Progenitor cell of endocrine pancreas (in vitro differentiated cells): ENCODE measurements around the gene CCNQ. TPM values are rescaled to one million over a fixed set of nuclear protein-coding genes. Genes with fewer than 3 reads are reported as not detected.

Experiments
- DNase-seq: peaks from one replicate; pipeline ENCODE4 v3.0.0; 2021; ENCODE audit warnings: low spot score; ENCODE audit not compliant: unreplicated experiment
- H3K27ac Mint-ChIP-seq: 2 replicates; pipeline ENCODE4 v1.8.0; 2021; ENCODE audit warnings: mild to moderate bottlenecking, moderate library complexity, mixed read lengths
- H3K27me3 Mint-ChIP-seq: 2 replicates; pipeline ENCODE4 v1.8.0; 2021; ENCODE audit warnings: mixed read lengths
- H3K36me3 Mint-ChIP-seq: 2 replicates; pipeline ENCODE4 v1.8.0; 2022; ENCODE audit warnings: mixed read lengths; ENCODE audit not compliant: insufficient read depth
- H3K4me1 Mint-ChIP-seq: 2 replicates; pipeline ENCODE4 v1.8.0; 2021; ENCODE audit warnings: low read depth, mixed read lengths
- H3K4me3 Mint-ChIP-seq: 2 replicates; pipeline ENCODE4 v1.8.0; 2021; ENCODE audit warnings: low read depth, mild to moderate bottlenecking, moderate library complexity, mixed read lengths
- H3K9me3 Mint-ChIP-seq: 2 replicates; pipeline ENCODE4 v1.8.0; 2021; ENCODE audit warnings: low read depth, mixed read lengths
- CTCF ChIP-seq: fragments of 200-600 bp; sonication (generic); IDR thresholded peaks from one replicate; pipeline ENCODE4 v1.5.0; 2021; ENCODE audit warnings: antibody characterized with exemption, mild to moderate bottlenecking; ENCODE audit not compliant: unreplicated experiment
- total RNA-seq: library from RNA; stranded (reverse); gene quantifications from 2 replicates; pipeline ENCODE4 v1.2.1, GENCODE V29; 2021

Gene CCNQ
- total RNA-seq, 1 donor from 2014 or later = 19.2 TPM

GRCh38 chrX:153624196-153625091 is 25.5 kb upstream of the CCNQ start:
- no peak overlapping the region for H3K27ac Mint-ChIP-seq
- H3K4me3 Mint-ChIP-seq = no peak overlapping the region
- DNase-seq = no peak
- H3K4me1 Mint-ChIP-seq = peaks cover 14% of the 10 kb centered on the region
- H3K27me3 Mint-ChIP-seq = no peaks in the 10 kb centered on the region
- peaks cover 2% of the 10 kb centered on the region for H3K9me3 Mint-ChIP-seq
- no peaks in the 10 kb centered on the region for H3K36me3 Mint-ChIP-seq
- no peak for TF ChIP-seq CTCF

- TF ChIP-seq CTCF = no peak
- H3K4me1 Mint-ChIP-seq = peaks cover 14% of the 10 kb centered on the region
- peaks cover under 1% of the 10 kb centered on the region for H3K27me3 Mint-ChIP-seq
- no peak for DNase-seq
- peaks cover 2% of the 10 kb centered on the region for H3K9me3 Mint-ChIP-seq
- peak overlapping the region; percentile 82 for H3K27ac Mint-ChIP-seq
- no peaks in the 10 kb centered on the region for H3K36me3 Mint-ChIP-seq
- H3K4me3 Mint-ChIP-seq = no peak overlapping the region
These were observed 24.5 kb upstream of the CCNQ start for GRCh38 chrX:153623310-153624029.

GRCh38 chrX:153622661-153623309 is 23.8 kb upstream of the CCNQ start:
- no peak for DNase-seq
- peak overlapping the region; percentile 82 for H3K27ac Mint-ChIP-seq
- H3K36me3 Mint-ChIP-seq = no peaks in the 10 kb centered on the region
- peak overlapping the region; percentile 16 for H3K4me3 Mint-ChIP-seq
- peaks cover 2% of the 10 kb centered on the region for H3K9me3 Mint-ChIP-seq
- H3K4me1 Mint-ChIP-seq = peaks cover 14% of the 10 kb centered on the region
- no peak for TF ChIP-seq CTCF
- H3K27me3 Mint-ChIP-seq = peaks cover 6% of the 10 kb centered on the region

GRCh38 chrX:153621949-153622598 is 23.1 kb upstream of the CCNQ start:
- H3K36me3 Mint-ChIP-seq = no peaks in the 10 kb centered on the region
- H3K9me3 Mint-ChIP-seq = peaks cover 2% of the 10 kb centered on the region
- H3K27me3 Mint-ChIP-seq = peaks cover 11% of the 10 kb centered on the region
- no peak for TF ChIP-seq CTCF
- no peak overlapping the region for H3K4me3 Mint-ChIP-seq
- peaks cover 14% of the 10 kb centered on the region for H3K4me1 Mint-ChIP-seq
- H3K27ac Mint-ChIP-seq = no peak overlapping the region
- no peak for DNase-seq

- TF ChIP-seq CTCF = no peak
- Mint-ChIP-seq H3K4me1 (peaks cover 14% of the 10 kb centered on the region), H3K27me3 (peaks cover 16% of the 10 kb centered on the region), H3K27ac (no peak overlapping the region), H3K9me3 (peaks cover 8% of the 10 kb centered on the region), H3K4me3 (no peak overlapping the region), H3K36me3 (no peaks in the 10 kb centered on the region)
- no peak for DNase-seq
These were observed 21.6 kb upstream of the CCNQ start for GRCh38 chrX:153620576-153620975.
